Measurements from ENCODE around the gene IMMT. TPM values are rescaled to one million over a fixed set of nuclear protein-coding genes. Genes with fewer than 3 reads are reported as not detected.

IMMT gene
- total RNA-seq, 2 experiments from 2014 or later, result 121 to 122 TPM

DNA sequence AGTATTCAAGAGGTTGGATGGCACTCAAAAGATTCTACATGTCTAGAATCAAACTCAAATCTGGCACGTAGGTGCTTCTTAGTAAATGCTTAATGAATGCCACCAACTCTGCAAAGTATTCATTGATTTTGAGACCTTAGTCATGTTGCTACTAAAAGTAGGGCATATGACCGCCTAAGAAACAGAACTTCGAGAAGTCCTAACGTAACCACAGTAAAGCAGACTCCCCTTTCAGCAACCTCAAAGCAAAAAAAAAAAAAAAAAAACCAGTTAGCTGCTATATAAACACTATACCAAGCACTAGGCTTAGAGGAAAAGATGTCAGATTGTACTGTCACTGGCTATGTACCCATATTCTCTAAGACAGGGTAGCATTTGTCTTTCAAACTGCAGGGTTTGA, 55.3 kb downstream of the IMMT start:
- no peaks in the 10 kb centered on the region for H3K9me3 Mint-ChIP-seq
- no peak overlapping the region for H3K4me3 Mint-ChIP-seq
- no peak for ATAC-seq (ENCODE audit: low read depth)
- H3K27ac Mint-ChIP-seq, result peak overlapping the region; percentile 48
- H3K36me3 Mint-ChIP-seq, result peaks cover 51% of the 10 kb centered on the region
- POLR2A ChIA-PET, result no interaction called here
- H3K4me1 Mint-ChIP-seq, result peaks cover 2% of the 10 kb centered on the region
- H3K27me3 Mint-ChIP-seq, result no peaks in the 10 kb centered on the region
- no peak for DNase-seq

- no peaks in the 10 kb centered on the region for H3K9me3 Mint-ChIP-seq
- no peak for DNase-seq
- H3K4me1 Mint-ChIP-seq, result peaks cover 2% of the 10 kb centered on the region
- no peak overlapping the region for H3K27ac Mint-ChIP-seq
- H3K4me3 Mint-ChIP-seq, result no peak overlapping the region
- ATAC-seq (ENCODE audit: low read depth), result peak; percentile 23
- POLR2A ChIA-PET, result interaction anchor here (0.7 kb wide), 1 partner anchor 16 kb away, joined by 3 read pairs; no protein-coding TSS in a partner anchor
- H3K36me3 Mint-ChIP-seq, result peaks cover 52% of the 10 kb centered on the region
- H3K27me3 Mint-ChIP-seq, result no peaks in the 10 kb centered on the region
Observed at GRCh38 chr2:86138736-86139625, 56.3 kb downstream of the IMMT start.

GRCh38 chr2:86136141-86136540, 59.1 kb downstream of the IMMT start:
- Mint-ChIP-seq H3K27ac (no peak overlapping the region), H3K9me3 (no peaks in the 10 kb centered on the region), H3K4me1 (peaks cover 2% of the 10 kb centered on the region), H3K4me3 (no peak overlapping the region), H3K36me3 (peaks cover 59% of the 10 kb centered on the region), H3K27me3 (no peaks in the 10 kb centered on the region)
- POLR2A ChIA-PET, result interaction anchor here (0.6 to 1.2 kb wide), 2 partner anchors 16 to 42 kb away, joined by 3 to 4 read pairs; no protein-coding TSS in a partner anchor
- ATAC-seq (ENCODE audit: low read depth) (no peak), DNase-seq (no peak)

GRCh38 chr2:86135653-86136052, 59.6 kb downstream of the IMMT start:
- H3K27ac Mint-ChIP-seq, result no peak overlapping the region
- no peak for DNase-seq
- H3K27me3 Mint-ChIP-seq, result no peaks in the 10 kb centered on the region
- ATAC-seq (ENCODE audit: low read depth), result no peak
- no peaks in the 10 kb centered on the region for H3K9me3 Mint-ChIP-seq
- H3K4me3 Mint-ChIP-seq, result no peak overlapping the region
- POLR2A ChIA-PET, result interaction anchor here (1.2 kb wide), 1 partner anchor 16 kb away, joined by 3 read pairs; no protein-coding TSS in a partner anchor
- peaks cover 62% of the 10 kb centered on the region for H3K36me3 Mint-ChIP-seq
- peaks cover 2% of the 10 kb centered on the region for H3K4me1 Mint-ChIP-seq

DNA sequence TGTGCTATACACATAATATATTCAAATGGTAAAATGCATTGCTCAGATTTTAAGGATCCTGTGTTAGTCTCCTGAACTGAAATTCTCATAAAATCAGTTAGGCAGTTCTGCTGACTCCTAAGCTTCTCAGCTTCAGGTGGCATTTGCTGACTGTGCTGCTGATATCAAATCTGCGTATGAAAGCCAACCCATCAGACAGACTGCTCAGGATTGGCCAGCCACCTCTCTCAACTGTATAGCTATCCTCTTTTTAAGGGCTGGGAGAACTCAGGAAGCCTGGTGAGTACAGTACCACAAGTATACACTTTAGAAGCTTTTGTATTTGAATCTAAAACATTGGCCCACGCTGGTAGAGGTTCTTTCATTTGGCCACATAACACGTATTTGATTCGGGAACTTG, 60.6 kb downstream of the IMMT start:
- Mint-ChIP-seq H3K4me3 (no peak overlapping the region), H3K9me3 (no peaks in the 10 kb centered on the region), H3K4me1 (peaks cover 2% of the 10 kb centered on the region), H3K27me3 (no peaks in the 10 kb centered on the region), H3K36me3 (peaks cover 66% of the 10 kb centered on the region), H3K27ac (no peak overlapping the region)
- POLR2A ChIA-PET, result no interaction called here
- DNase-seq (no peak), ATAC-seq (ENCODE audit: low read depth) (no peak)

DNA sequence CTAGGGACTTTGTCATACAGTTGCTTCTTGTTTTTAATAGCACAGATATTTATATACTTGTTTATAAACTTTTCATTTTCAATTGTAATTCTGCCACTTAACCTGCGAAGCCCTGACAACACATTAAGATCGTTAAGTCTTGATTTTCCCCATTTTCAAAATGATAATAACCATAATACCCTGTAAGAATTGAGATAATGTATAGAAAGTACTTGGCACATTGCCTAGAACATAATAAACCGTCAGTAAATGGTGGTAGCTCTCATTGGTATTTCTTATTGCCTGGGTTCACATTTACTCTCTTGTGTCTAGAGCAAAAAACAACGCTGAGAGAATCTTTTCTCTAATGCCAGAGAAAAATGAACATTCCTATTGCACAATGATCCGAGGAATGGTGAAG, 70.6 kb downstream of the IMMT start:
- no peaks in the 10 kb centered on the region for H3K4me1 Mint-ChIP-seq
- H3K9me3 Mint-ChIP-seq, result no peaks in the 10 kb centered on the region
- POLR2A ChIA-PET, result no interaction called here
- H3K4me3 Mint-ChIP-seq, result no peak overlapping the region
- no peak overlapping the region for H3K27ac Mint-ChIP-seq
- DNase-seq (no peak), ATAC-seq (ENCODE audit: low read depth) (no peak)
- H3K36me3 Mint-ChIP-seq, result peaks cover 33% of the 10 kb centered on the region
- H3K27me3 Mint-ChIP-seq, result no peaks in the 10 kb centered on the region

DNA sequence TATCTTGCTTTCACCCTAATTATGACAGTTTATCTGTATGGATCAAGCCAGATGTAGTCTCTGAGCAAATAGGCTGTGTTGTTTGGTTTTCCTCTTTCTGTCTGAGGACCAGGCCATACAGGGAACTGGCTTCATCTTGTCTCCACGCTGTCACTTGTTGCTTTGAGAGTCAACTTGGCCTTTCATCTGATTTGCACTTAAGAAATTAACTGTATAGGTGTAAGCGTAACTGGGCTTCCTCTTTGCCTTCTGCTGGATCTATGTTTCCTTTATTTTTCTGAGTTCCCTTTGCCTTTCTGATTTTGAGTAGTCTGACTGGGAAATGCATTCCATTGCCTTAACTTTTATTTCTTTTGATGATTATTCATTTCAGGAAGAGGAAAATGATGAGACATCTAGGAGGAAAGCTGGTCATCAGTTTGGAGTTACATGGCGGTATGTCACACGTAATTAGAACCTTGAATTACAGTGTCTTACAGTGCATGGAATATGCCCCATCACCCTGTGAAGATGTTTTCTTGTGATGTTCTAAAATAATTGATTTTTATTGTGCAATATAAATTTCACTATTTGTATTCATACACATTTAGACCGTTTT, 71.8 kb downstream of the IMMT start:
- Mint-ChIP-seq H3K36me3 (peaks cover 34% of the 10 kb centered on the region), H3K27ac (no peak overlapping the region), H3K4me3 (no peak overlapping the region), H3K4me1 (no peaks in the 10 kb centered on the region), H3K27me3 (no peaks in the 10 kb centered on the region), H3K9me3 (no peaks in the 10 kb centered on the region)
- no peak for ATAC-seq (ENCODE audit: low read depth)
- POLR2A ChIA-PET, result no interaction called here
- no peak for DNase-seq

DNA sequence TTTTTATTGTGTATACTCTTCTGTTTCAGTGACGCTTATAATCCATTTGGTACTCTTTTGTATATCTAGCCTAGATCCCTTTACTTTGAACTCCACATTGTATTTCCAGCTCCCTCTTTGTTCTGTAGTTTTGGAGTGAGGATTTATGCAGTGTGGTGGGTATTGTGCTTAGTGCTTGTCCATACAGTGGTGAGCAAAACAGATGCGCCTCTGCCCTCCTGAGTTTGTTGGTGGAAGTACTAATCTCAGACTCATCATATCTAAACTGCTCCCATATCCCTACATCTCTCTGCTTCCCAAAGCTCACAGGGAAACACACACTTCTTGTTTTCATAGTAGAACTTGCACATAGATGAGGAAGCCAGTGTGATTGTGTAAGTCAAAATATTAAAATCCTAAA, 77.1 kb downstream of the IMMT start:
- Mint-ChIP-seq H3K36me3 (peaks cover 36% of the 10 kb centered on the region), H3K27ac (no peak overlapping the region), H3K9me3 (no peaks in the 10 kb centered on the region), H3K4me3 (no peak overlapping the region), H3K27me3 (no peaks in the 10 kb centered on the region), H3K4me1 (peaks cover 3% of the 10 kb centered on the region)
- DNase-seq (no peak), ATAC-seq (ENCODE audit: low read depth) (no peak)
- POLR2A ChIA-PET, result no interaction called here

DNA sequence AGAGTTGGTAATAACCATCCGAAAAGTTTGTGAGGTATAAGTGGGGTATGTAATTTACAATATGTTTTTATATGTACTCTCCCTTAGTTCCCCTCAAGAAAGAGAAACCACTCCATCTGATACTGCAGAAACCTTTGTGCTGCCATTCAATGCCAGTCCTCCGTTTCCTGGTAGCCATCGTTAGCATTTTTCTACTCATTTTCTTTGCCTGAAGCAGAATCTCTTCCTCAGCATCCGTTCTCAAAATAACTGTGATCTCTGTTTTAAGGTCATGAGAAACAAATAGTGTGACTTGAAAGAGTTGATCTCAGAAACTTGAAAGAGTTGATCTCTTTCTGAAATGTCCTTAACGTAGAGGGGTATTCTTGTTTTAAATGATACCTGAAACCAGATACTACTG, 88.2 kb downstream of the IMMT start:
- no peak for DNase-seq
- Mint-ChIP-seq H3K9me3 (peaks cover 2% of the 10 kb centered on the region), H3K4me1 (peaks cover 43% of the 10 kb centered on the region), H3K4me3 (peak overlapping the region; percentile 89), H3K27ac (peak overlapping the region; percentile 98), H3K27me3 (no peaks in the 10 kb centered on the region), H3K36me3 (peaks cover 32% of the 10 kb centered on the region)
- ATAC-seq (ENCODE audit: low read depth), result no peak
- POLR2A ChIA-PET, result interaction anchor here (0.7 to 1.9 kb wide), 5 partner anchors 22 to 264 kb away, joined by 3 to 5 read pairs (median 3); partner anchors contain the start of gene MRPL35

DNA sequence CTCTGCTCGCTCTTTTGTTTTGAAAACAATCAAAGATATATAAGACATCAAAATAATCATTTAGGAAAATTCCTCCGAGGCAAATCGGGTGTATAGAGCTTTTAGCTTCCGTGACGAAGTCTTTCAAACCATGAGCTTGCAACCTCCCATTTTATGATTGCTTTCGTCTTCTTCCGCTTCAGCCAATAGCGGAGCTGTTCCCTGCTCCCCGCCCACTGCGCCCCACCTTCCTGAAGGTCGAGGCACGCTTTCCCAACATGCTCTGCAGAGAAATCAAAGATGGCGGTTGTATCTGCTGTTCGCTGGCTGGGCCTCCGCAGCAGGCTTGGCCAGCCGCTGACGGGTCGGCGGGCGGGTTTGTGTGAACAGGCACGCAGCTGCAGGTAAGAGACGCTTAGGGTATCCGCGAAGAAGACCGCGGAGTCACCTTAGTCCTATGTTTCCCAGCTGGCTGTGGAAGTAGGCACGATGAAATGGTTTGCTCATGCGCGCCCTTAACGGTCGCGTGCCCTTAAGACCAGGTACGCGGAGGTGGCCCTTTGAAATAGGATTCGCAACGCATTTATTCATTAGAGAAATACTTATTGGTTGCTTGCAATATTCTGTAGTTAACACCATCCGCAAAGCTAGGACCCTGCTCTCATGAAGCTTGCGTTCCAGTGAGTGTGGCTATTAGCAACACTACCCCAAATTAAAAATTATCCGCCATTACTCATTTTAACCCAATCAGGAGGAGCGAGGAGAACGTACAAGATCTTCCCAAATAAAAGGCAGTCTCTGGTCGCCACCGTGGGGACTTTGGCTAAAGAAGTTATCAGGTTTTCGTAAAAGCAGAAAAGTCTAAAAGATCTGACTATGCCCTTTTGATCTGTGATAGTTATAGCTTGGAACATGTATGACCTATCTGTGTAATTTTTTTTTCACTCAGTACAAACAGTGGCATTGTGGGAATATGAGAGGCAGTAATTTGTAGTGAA, 89.0 kb downstream of the IMMT start, which contains the start of gene PTCD3:
PTCD3 (plus strand) TSS at position 267 of the 977 bp plus-strand sequence; CDS start at position 280, 13 bp downstream.
- H3K4me1 Mint-ChIP-seq, result peaks cover 45% of the 10 kb centered on the region
- H3K27me3 Mint-ChIP-seq, result no peaks in the 10 kb centered on the region
- H3K27ac Mint-ChIP-seq, result peak within 1 kb of the TSS; percentile 98
- H3K9me3 Mint-ChIP-seq, result peaks cover 2% of the 10 kb centered on the region
- POLR2A ChIA-PET, result interaction anchor here (0.5 to 1.9 kb wide), 16 partner anchors 13 to 335 kb away, joined by 3 to 8 read pairs (median 4); partner anchors contain the start of genes IMMT, KDM3A and MRPL35
- peak; percentile 90 for DNase-seq
- peak; percentile 91 for ATAC-seq (ENCODE audit: low read depth)
- H3K4me3 Mint-ChIP-seq, result peak within 1 kb of the TSS; percentile 89
- H3K36me3 Mint-ChIP-seq, result peaks cover 36% of the 10 kb centered on the region

DNA sequence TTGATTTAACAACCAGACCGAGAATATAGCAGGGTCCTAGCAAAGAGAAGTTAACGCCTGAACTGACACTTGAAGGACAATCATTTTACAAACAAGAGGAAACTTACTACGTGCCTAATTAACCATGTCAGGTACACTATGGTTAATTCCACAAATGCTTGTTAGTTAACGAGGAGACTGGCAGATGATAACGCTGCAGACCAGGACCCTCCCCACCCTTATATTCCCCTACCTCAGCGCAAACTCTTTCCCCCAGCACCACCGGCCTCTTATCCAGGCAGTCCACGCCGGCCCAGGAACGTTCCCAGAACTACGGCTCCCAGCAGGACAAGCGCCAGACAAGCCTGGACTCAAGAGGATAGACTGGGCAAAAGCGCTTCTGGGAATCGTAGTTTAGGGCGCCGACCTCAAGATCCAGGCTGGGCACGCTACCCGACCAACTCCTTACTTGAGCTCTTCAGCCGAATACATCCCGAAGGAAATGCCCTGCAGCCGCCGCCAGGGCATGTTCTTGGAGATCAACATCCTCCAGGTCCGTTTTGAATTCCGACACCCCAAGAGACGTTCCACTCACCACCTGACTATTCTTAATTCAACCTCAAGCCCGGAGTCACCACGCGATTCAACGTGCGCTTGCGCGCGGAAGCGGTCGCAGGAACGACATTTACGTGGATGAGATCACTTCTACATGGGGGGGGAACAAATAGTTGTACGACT, 89.9 kb downstream of the IMMT start, which contains the start of gene POLR1A:
POLR1A (minus strand) TSS at position 635 of the 717 bp plus-strand sequence; CDS start at position 525, 110 bp downstream.
- H3K36me3 Mint-ChIP-seq, result peaks cover 28% of the 10 kb centered on the region
- peak; percentile 84 for DNase-seq
- H3K9me3 Mint-ChIP-seq, result peaks cover 2% of the 10 kb centered on the region
- peaks cover 45% of the 10 kb centered on the region for H3K4me1 Mint-ChIP-seq
- H3K27me3 Mint-ChIP-seq, result no peaks in the 10 kb centered on the region
- peak; percentile 83 for ATAC-seq (ENCODE audit: low read depth)
- POLR2A ChIA-PET, result interaction anchor here (0.9 to 1.9 kb wide), 12 partner anchors 14 to 336 kb away, joined by 3 to 8 read pairs (median 4); partner anchors contain the start of genes IMMT, KDM3A and MRPL35
- H3K27ac Mint-ChIP-seq, result peak within 1 kb of the TSS; percentile 98
- peak within 1 kb of the TSS; percentile 89 for H3K4me3 Mint-ChIP-seq

GRCh38 chr2:86102157-86102556, 93.1 kb downstream of the IMMT start:
- ATAC-seq (ENCODE audit: low read depth), result no peak
- DNase-seq, result no peak
- peaks cover 2% of the 10 kb centered on the region for H3K9me3 Mint-ChIP-seq
- POLR2A ChIA-PET, result no interaction called here
- no peaks in the 10 kb centered on the region for H3K27me3 Mint-ChIP-seq
- no peak overlapping the region for H3K27ac Mint-ChIP-seq
- peaks cover 34% of the 10 kb centered on the region for H3K4me1 Mint-ChIP-seq
- peaks cover 31% of the 10 kb centered on the region for H3K36me3 Mint-ChIP-seq
- no peak overlapping the region for H3K4me3 Mint-ChIP-seq
